ENCODE measurements around the gene PGAP3.

GRCh38 chr17:39635614-39636176 lies 52.2 kb downstream of the PGAP3 start:
- no peak for TF ChIP-seq CTCF (IDR thresholded peaks at IDR 0.05)
- TF ChIP-seq POLR2A (IDR thresholded peaks at IDR 0.05) = no peak
- TF ChIP-seq EP300 (IDR thresholded peaks at IDR 0.05; ENCODE audit: low read depth) = no peak
- TF ChIP-seq POLR2AphosphoS5 (IDR thresholded peaks at IDR 0.05) = no peak

All from transverse colon (tissue), 4 donors.